Activated naive CD8-positive, alpha-beta T cell treated with anti-CD3 and anti-CD28 coated beads for 36 hours (primary cell): ENCODE results near the gene RBSN. TPM values are rescaled to one million over a fixed set of nuclear protein-coding genes. Genes with fewer than 3 reads are reported as not detected.

Experiments
- DNase-seq: peaks from one replicate; pipeline ENCODE4 v3.0.0; 2021
- H3K27ac Mint-ChIP-seq: one replicate; pipeline ENCODE4 v1.8.0; 2022; ENCODE audit warnings: mild to moderate bottlenecking, moderate library complexity, mixed read lengths
- H3K27me3 Mint-ChIP-seq: one replicate; pipeline ENCODE4 v1.8.0; 2022; ENCODE audit warnings: mild to moderate bottlenecking, mixed read lengths
- H3K36me3 Mint-ChIP-seq: one replicate; pipeline ENCODE4 v1.8.0; 2021; ENCODE audit warnings: mild to moderate bottlenecking, mixed read lengths
- H3K4me1 Mint-ChIP-seq: one replicate; pipeline ENCODE4 v1.8.0; 2021; ENCODE audit warnings: mixed read lengths
- H3K4me3 Mint-ChIP-seq: one replicate; pipeline ENCODE4 v1.8.0; 2022; ENCODE audit warnings: mild to moderate bottlenecking, moderate library complexity, mixed read lengths
- H3K9me3 Mint-ChIP-seq: one replicate; pipeline ENCODE4 v1.8.0; 2022; ENCODE audit warnings: mixed read lengths
- total RNA-seq, 2 experiments: library from RNA; stranded (reverse); gene quantifications; one replicate each; pipeline ENCODE4 v1.2.3, GENCODE V29; 2021

Gene RBSN
- total RNA-seq, 2 experiments from 2014 or later: 7.9 to 8.6 TPM

GRCh38 chr3:15029625-15030024 lies 69.3 kb downstream of the RBSN start:
- Mint-ChIP-seq H3K27ac (no peak overlapping the region), H3K9me3 (no peaks in the 10 kb centered on the region), H3K36me3 (peaks cover 16% of the 10 kb centered on the region), H3K4me3 (no peak overlapping the region), H3K4me1 (no peaks in the 10 kb centered on the region), H3K27me3 (no peaks in the 10 kb centered on the region)
- no peak for DNase-seq

GRCh38 chr3:15023719-15024118 lies 75.2 kb downstream of the RBSN start:
- H3K36me3 Mint-ChIP-seq: peaks cover 14% of the 10 kb centered on the region
- H3K4me3 Mint-ChIP-seq: no peak overlapping the region
- DNase-seq: no peak
- H3K9me3 Mint-ChIP-seq: no peaks in the 10 kb centered on the region
- no peak overlapping the region for H3K27ac Mint-ChIP-seq
- H3K27me3 Mint-ChIP-seq: no peaks in the 10 kb centered on the region
- H3K4me1 Mint-ChIP-seq: no peaks in the 10 kb centered on the region

GRCh38 chr3:15023249-15023648 lies 75.7 kb downstream of the RBSN start:
- Mint-ChIP-seq H3K4me3 (no peak overlapping the region), H3K36me3 (peaks cover 15% of the 10 kb centered on the region), H3K27me3 (no peaks in the 10 kb centered on the region), H3K9me3 (no peaks in the 10 kb centered on the region), H3K4me1 (no peaks in the 10 kb centered on the region), H3K27ac (no peak overlapping the region)
- DNase-seq: no peak

Other genes starting within 250 kb of the RBSN start
- 10 to 100 TPM; 39.1 to 43.1 TPM for gene NR2C2, start 151.6 kb downstream of the RBSN start, total RNA-seq
- gene MRPS25, start 33.8 kb downstream of the RBSN start, total RNA-seq: 10 to 100 TPM; 78.0 to 86.4 TPM
- 10 to 100 TPM; 20.4 to 23.6 TPM for gene CAPN7, start 107.1 kb upstream of the RBSN start, total RNA-seq
- 1 to 10 TPM; 2.4 TPM for gene SH3BP5, start 233.4 kb upstream of the RBSN start, total RNA-seq